Body of pancreas (tissue), 4 donors: ENCODE data around the gene TCEANC2. TPM values are rescaled to one million over a fixed set of nuclear protein-coding genes. Genes with fewer than 3 reads are reported as not detected.

Source experiments
- ATAC-seq: fragments of 150-250 bp; one replicate; pipeline ENCODE4 v1.9.1; 2016
- DNase-seq, 4 donors: peaks; one replicate each; pipeline ENCODE4 v3.0.0-alpha.2; 2019
- H3K27ac ChIP-seq, 4 donors: fragments of 200-600 bp; sonication (generic); 1 replicate in 3 of 4; 2 replicates in 1 of 4; pipeline versions ENCODE4 v1.5.1 to v1.6.1; 2016 to 2019; ENCODE audit warnings: mild to moderate bottlenecking in 1 of 4, mixed read lengths in 1 of 4, moderate library complexity in 1 of 4
- H3K27me3 ChIP-seq, 2 donors: fragments of 200-600 bp; sonication (generic); one replicate each; pipeline ENCODE4 v1.6.0; 2016; ENCODE audit warnings: mild to moderate bottlenecking in 1 of 2
- H3K36me3 ChIP-seq, 2 donors: fragments of 200-600 bp; sonication (generic); replicated peaks in 1 of 2; 2 replicates each; pipeline ENCODE4 v1.5.1; 2016; ENCODE audit warnings: low read depth in 2 of 2; ENCODE audit not compliant: insufficient read depth in 1 of 2
- H3K4me1 ChIP-seq: fragments of 200-600 bp; sonication (generic); one replicate; pipeline ENCODE4 v1.6.0; 2016
- H3K4me3 ChIP-seq, 2 donors: fragments of 200-600 bp; sonication (generic); 1 replicate in 1 of 2; 2 replicates in 1 of 2; pipeline ENCODE4 v1.5.1; 2016 to 2019
- H3K9me3 ChIP-seq, 3 donors: fragments of 200-600 bp; sonication (generic); 1 replicate in 2 of 3; 2 replicates in 1 of 3; pipeline ENCODE4 v1.5.1; 2016
- POLR2A ChIP-seq, 3 donors: fragments of 450-650 bp; IDR thresholded peaks; one replicate each; pipeline ENCODE4 v1.6.1; 2016; ENCODE audit warnings: antibody characterized with exemption in 3 of 3, mild to moderate bottlenecking in 2 of 3
- WGBS, 2 donors: methylation state at CpG; one replicate each; pipeline ENCODE4 v1.1.5; 2017; 5-methylcytosine and 5-hydroxymethylcytosine counted together
- intact Hi-C: fragments of 100-400 bp; cut with DNase I; formaldehyde crosslinking; loops from one replicate; pipeline ENCODE4 v1.15.1; 2023
- total RNA-seq, 2 donors: library from RNA; depleted of rRNA; stranded (reverse); fragments of >200 nt; gene quantifications; one replicate each; pipeline ENCODE4 v1.1.0, GENCODE V29; 2016
- TF ChIP-seq, protein P1 (sequence below), 7 experiments: fragments of 450-650 bp in 4 of 7; fragments of 200-600 bp in 3 of 7; sonication (generic) in 3 of 7; IDR thresholded peaks; one replicate each; pipeline ENCODE4 v1.5.1; 2016 to 2019; ENCODE audit warnings: antibody characterized with exemption in 7 of 7

Gene TCEANC2
- total RNA-seq, 2 donors from 2014 or later = 1.3 to 2.9 TPM

DNA sequence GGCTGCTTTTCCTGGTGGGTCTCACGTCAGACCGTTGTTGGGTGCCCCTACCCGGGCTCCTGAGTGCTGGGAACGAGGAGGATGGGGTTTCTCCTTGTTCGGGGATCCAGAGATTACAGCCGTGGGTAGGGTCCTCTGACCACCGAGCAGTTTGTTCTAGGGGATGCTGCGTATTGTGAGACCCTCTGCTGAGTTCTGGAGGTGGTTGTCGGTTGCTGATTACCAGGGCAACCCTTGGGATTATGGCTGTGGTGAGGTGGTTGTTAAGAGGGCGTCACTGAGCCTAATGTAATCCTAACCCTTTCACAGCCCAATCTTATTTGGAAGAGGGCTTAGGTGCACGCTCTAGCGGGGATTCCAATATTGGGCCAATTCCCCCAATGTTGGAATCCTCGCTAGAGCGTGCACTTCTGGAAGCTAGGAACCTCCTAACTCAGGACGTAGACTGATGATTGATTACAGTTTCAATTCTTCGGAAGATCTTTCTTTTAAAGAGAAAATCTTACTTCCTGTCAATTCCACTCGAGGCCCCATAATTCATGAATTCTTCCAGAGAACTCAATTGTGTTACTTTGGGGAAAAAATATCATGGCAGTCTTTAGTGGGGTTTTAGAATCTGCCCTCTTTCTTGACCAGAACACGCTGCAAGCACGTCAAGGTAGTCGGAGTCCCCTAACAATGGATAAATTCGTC lies 483 bp downstream of the TCEANC2 start:
- Histone ChIP-seq H3K27me3 (no peaks in the 10 kb centered on the region), H3K27ac (peak overlapping the region in 3 of 4 donors; percentile 82 to 96 (median 94)), H3K4me3 (peak overlapping the region; percentile 56 to 70), H3K4me1 (peaks cover 37% of the 10 kb centered on the region), H3K36me3 (no peaks in the 10 kb centered on the region), H3K9me3 (no peaks in the 10 kb centered on the region)
- intact Hi-C loops = loop anchor here (10.0 kb wide), 1 partner anchor 209 kb away; no protein-coding TSS in a partner anchor
- no peak for DNase-seq
- TF ChIP-seq POLR2A (IDR thresholded peaks at IDR 0.05) = no peak
- TF ChIP-seq, protein P1, sequence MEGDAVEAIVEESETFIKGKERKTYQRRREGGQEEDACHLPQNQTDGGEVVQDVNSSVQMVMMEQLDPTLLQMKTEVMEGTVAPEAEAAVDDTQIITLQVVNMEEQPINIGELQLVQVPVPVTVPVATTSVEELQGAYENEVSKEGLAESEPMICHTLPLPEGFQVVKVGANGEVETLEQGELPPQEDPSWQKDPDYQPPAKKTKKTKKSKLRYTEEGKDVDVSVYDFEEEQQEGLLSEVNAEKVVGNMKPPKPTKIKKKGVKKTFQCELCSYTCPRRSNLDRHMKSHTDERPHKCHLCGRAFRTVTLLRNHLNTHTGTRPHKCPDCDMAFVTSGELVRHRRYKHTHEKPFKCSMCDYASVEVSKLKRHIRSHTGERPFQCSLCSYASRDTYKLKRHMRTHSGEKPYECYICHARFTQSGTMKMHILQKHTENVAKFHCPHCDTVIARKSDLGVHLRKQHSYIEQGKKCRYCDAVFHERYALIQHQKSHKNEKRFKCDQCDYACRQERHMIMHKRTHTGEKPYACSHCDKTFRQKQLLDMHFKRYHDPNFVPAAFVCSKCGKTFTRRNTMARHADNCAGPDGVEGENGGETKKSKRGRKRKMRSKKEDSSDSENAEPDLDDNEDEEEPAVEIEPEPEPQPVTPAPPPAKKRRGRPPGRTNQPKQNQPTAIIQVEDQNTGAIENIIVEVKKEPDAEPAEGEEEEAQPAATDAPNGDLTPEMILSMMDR (IDR thresholded peaks at IDR 0.05) = no peak
- 5 to 11% methylated on average over 11 to 21 of the region's 21 CpGs for WGBS, 2 donors
- ATAC-seq = no peak

DNA sequence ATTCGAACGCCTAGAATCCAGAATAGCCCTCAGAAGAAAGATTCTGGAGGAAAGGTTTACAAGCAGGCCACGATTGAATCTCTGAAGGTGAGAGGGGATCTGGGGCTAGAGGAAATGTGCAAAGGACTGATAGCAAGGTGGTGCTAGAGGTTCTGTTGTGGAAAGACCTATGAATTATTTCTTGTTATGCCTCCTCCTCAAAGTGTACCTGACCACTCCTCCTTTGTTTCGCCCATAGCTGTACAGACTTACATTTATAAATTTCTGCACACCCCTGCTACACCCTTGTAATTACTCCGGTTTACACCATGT lies 986 bp downstream of the TCEANC2 start:
- Histone ChIP-seq H3K4me3 (no peak overlapping the region), H3K9me3 (no peaks in the 10 kb centered on the region), H3K27ac (no peak overlapping the region), H3K36me3 (no peaks in the 10 kb centered on the region), H3K27me3 (no peaks in the 10 kb centered on the region), H3K4me1 (peaks cover 32% of the 10 kb centered on the region)
- 45 to 48% methylated on average over 5 of the region's 5 CpGs for WGBS, 2 donors
- ATAC-seq = no peak
- DNase-seq = no peak
- TF ChIP-seq, protein P1 (IDR thresholded peaks at IDR 0.05) = no peak
- TF ChIP-seq POLR2A (IDR thresholded peaks at IDR 0.05) = no peak
- intact Hi-C loops = loop anchor here (10.0 kb wide), 1 partner anchor 210 kb away; no protein-coding TSS in a partner anchor

DNA sequence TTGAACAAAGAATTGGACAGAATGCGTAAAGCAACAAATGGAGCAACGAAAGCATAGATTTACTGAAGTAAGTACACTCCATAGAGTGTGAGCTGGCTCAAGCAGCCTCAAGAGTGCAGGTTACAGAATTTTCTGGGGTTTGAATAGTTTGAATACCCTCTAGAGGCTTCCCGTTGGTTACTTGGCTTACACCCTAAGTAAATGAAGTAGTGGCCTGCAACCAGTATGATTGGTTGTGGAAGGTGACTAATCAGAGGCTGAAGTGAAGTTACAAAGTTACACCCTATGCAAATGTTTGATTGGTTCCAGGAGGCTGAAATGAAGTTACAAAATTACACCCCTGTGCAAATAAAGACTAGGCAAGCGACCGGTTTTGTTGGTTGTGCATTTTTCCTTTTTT lies 10.9 kb downstream of the TCEANC2 start:
- DNase-seq (no peak), ATAC-seq (no peak)
- intact Hi-C loops = loop anchor here (10.0 kb wide), 1 partner anchor 141 kb away; the partner anchor contains the start of genes CYB5RL and MRPL37
- Histone ChIP-seq H3K9me3 (no peaks in the 10 kb centered on the region), H3K36me3 (no peaks in the 10 kb centered on the region), H3K27ac (no peak overlapping the region), H3K27me3 (no peaks in the 10 kb centered on the region), H3K4me3 (no peak overlapping the region), H3K4me1 (no peaks in the 10 kb centered on the region)
- WGBS, 2 donors = 85 to 95% methylated on average over 5 of the region's 5 CpGs
- TF ChIP-seq POLR2A (IDR thresholded peaks at IDR 0.05) = no peak
- TF ChIP-seq, protein P1 (IDR thresholded peaks at IDR 0.05) = no peak

DNA sequence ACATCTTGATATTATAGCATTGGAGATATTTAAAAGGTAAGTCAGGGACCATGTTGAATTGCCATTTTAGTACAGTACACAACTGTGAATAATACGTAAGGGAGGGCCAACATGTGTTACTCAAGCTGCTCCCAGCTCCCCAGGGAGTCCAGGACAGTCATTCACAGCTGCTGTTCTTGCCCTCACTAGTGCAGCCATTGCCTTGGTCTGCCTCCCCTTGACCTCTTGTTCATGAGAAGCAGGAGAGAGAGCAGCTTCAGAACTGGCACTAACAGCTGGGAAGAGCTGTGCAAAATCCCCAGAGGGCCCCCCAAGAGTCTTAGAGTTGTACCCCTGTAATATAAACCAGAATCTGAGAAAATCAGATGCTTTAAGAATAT lies 16.4 kb downstream of the TCEANC2 start:
- 53 to 55% methylated on average over 1 of the region's 1 CpG for WGBS, 2 donors
- intact Hi-C loops = loop anchor here (10.0 kb wide), 3 partner anchors 135 to 745 kb away; partner anchors contain the start of genes CYB5RL and MRPL37
- no peak for TF ChIP-seq POLR2A (IDR thresholded peaks at IDR 0.05)
- TF ChIP-seq, protein P1 (IDR thresholded peaks at IDR 0.05) = no peak

More for the DNA sequence above, 16.4 kb downstream of the TCEANC2 start:
- H3K9me3 ChIP-seq = no peaks in the 10 kb centered on the region
- no peaks in the 10 kb centered on the region for H3K27me3 ChIP-seq
- no peaks in the 10 kb centered on the region for H3K4me1 ChIP-seq
- DNase-seq (no peak), ATAC-seq (peak; percentile 6)
- H3K36me3 ChIP-seq = no peaks in the 10 kb centered on the region
- H3K4me3 ChIP-seq = no peak overlapping the region
- no peak overlapping the region for H3K27ac ChIP-seq
